Progenitor cell of endocrine pancreas (in vitro differentiated cells): ENCODE measurements around the gene MSS51. TPM values are rescaled to one million over a fixed set of nuclear protein-coding genes. Genes with fewer than 3 reads are reported as not detected.

Experiments
- DNase-seq: peaks from one replicate; pipeline ENCODE4 v3.0.0; 2021; ENCODE audit warnings: low spot score; ENCODE audit not compliant: unreplicated experiment
- H3K27ac Mint-ChIP-seq: 2 replicates; pipeline ENCODE4 v1.8.0; 2021; ENCODE audit warnings: mild to moderate bottlenecking, moderate library complexity, mixed read lengths
- H3K27me3 Mint-ChIP-seq: 2 replicates; pipeline ENCODE4 v1.8.0; 2021; ENCODE audit warnings: mixed read lengths
- H3K36me3 Mint-ChIP-seq: 2 replicates; pipeline ENCODE4 v1.8.0; 2022; ENCODE audit warnings: mixed read lengths; ENCODE audit not compliant: insufficient read depth
- H3K4me1 Mint-ChIP-seq: 2 replicates; pipeline ENCODE4 v1.8.0; 2021; ENCODE audit warnings: low read depth, mixed read lengths
- H3K4me3 Mint-ChIP-seq: 2 replicates; pipeline ENCODE4 v1.8.0; 2021; ENCODE audit warnings: low read depth, mild to moderate bottlenecking, moderate library complexity, mixed read lengths
- H3K9me3 Mint-ChIP-seq: 2 replicates; pipeline ENCODE4 v1.8.0; 2021; ENCODE audit warnings: low read depth, mixed read lengths
- long read RNA-seq: library from polyadenylated mRNA; unstranded; transcript quantifications from one replicate; pipeline ENCODE4 v2.0.0, GENCODE V29; 2020
- total RNA-seq: library from RNA; stranded (reverse); gene quantifications from 2 replicates; pipeline ENCODE4 v1.2.1, GENCODE V29; 2021
- TF ChIP-seq, protein P1 (sequence below): fragments of 200-600 bp; sonication (generic); IDR thresholded peaks from one replicate; pipeline ENCODE4 v1.5.0; 2021; ENCODE audit warnings: antibody characterized with exemption, mild to moderate bottlenecking; ENCODE audit not compliant: unreplicated experiment

Gene MSS51
- 4.2 and 5.1 TPM in 2 replicates for total RNA-seq
- long read RNA-seq, partial matches to known transcripts, result 1 of 1 reads
- long read RNA-seq, other reads (novel, unspliced or antisense), result 0 of 1 reads

GRCh38 chr10:73433538-73433867, at the start of gene MSS51:
MSS51 (minus strand) TSS chr10:73433561; CDS start chr10:73428284, 5,277 bp downstream.
- Mint-ChIP-seq H3K27me3 (no peaks in the 10 kb centered on the region), H3K27ac (peak within 1 kb of the TSS; percentile 81), H3K36me3 (peaks cover 6% of the 10 kb centered on the region), H3K4me3 (no peak within 1 kb of the TSS), H3K9me3 (no peaks in the 10 kb centered on the region), H3K4me1 (peaks cover 19% of the 10 kb centered on the region)
- no peak for DNase-seq
- TF ChIP-seq, protein P1, sequence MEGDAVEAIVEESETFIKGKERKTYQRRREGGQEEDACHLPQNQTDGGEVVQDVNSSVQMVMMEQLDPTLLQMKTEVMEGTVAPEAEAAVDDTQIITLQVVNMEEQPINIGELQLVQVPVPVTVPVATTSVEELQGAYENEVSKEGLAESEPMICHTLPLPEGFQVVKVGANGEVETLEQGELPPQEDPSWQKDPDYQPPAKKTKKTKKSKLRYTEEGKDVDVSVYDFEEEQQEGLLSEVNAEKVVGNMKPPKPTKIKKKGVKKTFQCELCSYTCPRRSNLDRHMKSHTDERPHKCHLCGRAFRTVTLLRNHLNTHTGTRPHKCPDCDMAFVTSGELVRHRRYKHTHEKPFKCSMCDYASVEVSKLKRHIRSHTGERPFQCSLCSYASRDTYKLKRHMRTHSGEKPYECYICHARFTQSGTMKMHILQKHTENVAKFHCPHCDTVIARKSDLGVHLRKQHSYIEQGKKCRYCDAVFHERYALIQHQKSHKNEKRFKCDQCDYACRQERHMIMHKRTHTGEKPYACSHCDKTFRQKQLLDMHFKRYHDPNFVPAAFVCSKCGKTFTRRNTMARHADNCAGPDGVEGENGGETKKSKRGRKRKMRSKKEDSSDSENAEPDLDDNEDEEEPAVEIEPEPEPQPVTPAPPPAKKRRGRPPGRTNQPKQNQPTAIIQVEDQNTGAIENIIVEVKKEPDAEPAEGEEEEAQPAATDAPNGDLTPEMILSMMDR, result no peak

GRCh38 chr10:73480158-73480557, 46.8 kb upstream of the MSS51 start:
- Mint-ChIP-seq H3K27me3 (no peaks in the 10 kb centered on the region), H3K27ac (no peak overlapping the region), H3K4me1 (no peaks in the 10 kb centered on the region), H3K4me3 (no peak overlapping the region), H3K36me3 (peaks cover 19% of the 10 kb centered on the region), H3K9me3 (peaks cover 3% of the 10 kb centered on the region)
- TF ChIP-seq, protein P1, result no peak
- no peak for DNase-seq

DNA sequence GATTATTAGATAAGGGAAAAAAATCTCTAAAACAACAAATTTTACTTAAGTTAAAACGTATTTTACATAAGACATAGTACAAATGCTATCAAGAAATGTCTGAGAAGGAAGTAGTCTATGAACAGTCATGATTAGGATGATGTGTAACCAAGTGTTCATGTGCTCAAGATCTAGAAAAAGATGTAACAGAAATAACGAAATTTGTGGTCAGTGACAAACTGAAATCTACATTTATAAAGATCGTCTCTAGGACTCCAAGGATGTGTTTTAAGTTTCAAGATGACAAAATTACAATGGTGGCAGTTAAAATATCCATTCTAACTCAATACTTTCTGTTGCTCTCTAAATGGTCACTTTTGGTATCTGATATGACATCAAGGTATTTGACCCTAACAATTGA, 45.3 kb upstream of the MSS51 start:
- no peaks in the 10 kb centered on the region for H3K4me1 Mint-ChIP-seq
- DNase-seq, result no peak
- TF ChIP-seq, protein P1, result no peak
- H3K9me3 Mint-ChIP-seq, result peaks cover 3% of the 10 kb centered on the region
- H3K4me3 Mint-ChIP-seq, result no peak overlapping the region
- no peak overlapping the region for H3K27ac Mint-ChIP-seq
- no peaks in the 10 kb centered on the region for H3K27me3 Mint-ChIP-seq
- H3K36me3 Mint-ChIP-seq, result peaks cover 25% of the 10 kb centered on the region

DNA sequence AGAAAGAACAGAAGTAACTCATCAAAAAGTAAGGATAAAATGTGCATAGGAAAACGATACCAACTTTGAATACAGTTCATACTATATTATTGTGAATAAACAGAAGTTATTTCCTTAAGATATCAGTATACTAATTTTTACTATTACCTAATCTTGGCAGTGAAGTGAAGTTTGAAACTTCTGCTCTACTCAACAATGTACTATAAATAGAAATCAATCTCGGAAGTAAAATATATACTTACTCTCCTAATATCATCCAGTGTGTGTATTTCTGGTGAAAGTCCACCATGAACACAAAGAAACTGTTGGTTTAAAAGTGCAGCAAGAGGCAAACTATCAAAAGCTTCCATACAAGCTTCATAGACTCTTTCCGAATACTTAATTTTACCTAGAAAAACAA, 37.9 kb upstream of the MSS51 start:
- Mint-ChIP-seq H3K36me3 (peaks cover 26% of the 10 kb centered on the region), H3K27ac (no peak overlapping the region), H3K4me3 (no peak overlapping the region), H3K4me1 (no peaks in the 10 kb centered on the region), H3K27me3 (no peaks in the 10 kb centered on the region), H3K9me3 (no peaks in the 10 kb centered on the region)
- DNase-seq, result no peak
- TF ChIP-seq, protein P1, result no peak

GRCh38 chr10:73469579-73469978, 36.2 kb upstream of the MSS51 start:
- Mint-ChIP-seq H3K4me1 (no peaks in the 10 kb centered on the region), H3K4me3 (no peak overlapping the region), H3K27me3 (no peaks in the 10 kb centered on the region), H3K27ac (no peak overlapping the region), H3K9me3 (no peaks in the 10 kb centered on the region), H3K36me3 (peaks cover 17% of the 10 kb centered on the region)
- TF ChIP-seq, protein P1, result no peak
- DNase-seq, result no peak
